OCI-M2 (cell line): ENCODE results near the gene MST1R.
"Not testable (repeated sequence)": the region's sequence is repeated elsewhere in the genome, so short reads cannot be mapped to it uniquely, and the experiment has no call there.

Source experiments
- DNase-seq: peaks from one replicate; lab custom pipeline; 2025; ENCODE audit not compliant: unreplicated experiment; lab: John Stamatoyannopoulos, UW

Gene MST1R

GRCh38 chr3:49912881-49913281 is 9.2 kb upstream of the MST1R start:
- DNase-seq: no peak

- no peak for DNase-seq
Observed at GRCh38 chr3:49911611-49912010, 7.9 kb upstream of the MST1R start.

- no peak for DNase-seq
Observed at GRCh38 chr3:49911124-49911420, 7.4 kb upstream of the MST1R start.

GRCh38 chr3:49910409-49911123 is 6.9 kb upstream of the MST1R start:
- no peak for DNase-seq

GRCh38 chr3:49908373-49909199 is 4.9 kb upstream of the MST1R start:
- DNase-seq: no peak

GRCh38 chr3:49906073-49906743 is 2.5 kb upstream of the MST1R start:
- DNase-seq: no peak

GRCh38 chr3:49904448-49904847 is 775 bp upstream of the MST1R start:
- not testable (repeated sequence) for DNase-seq

- no peak for DNase-seq
Observed at GRCh38 chr3:49902511-49903345, 945 bp downstream of the MST1R start.

GRCh38 chr3:49901366-49902339 is 2.0 kb downstream of the MST1R start:
- no peak for DNase-seq

- DNase-seq: no peak
Observed at GRCh38 chr3:49900491-49901153, 3.1 kb downstream of the MST1R start.

- no peak for DNase-seq
Observed at GRCh38 chr3:49899815-49900214, 3.9 kb downstream of the MST1R start.

GRCh38 chr3:49898991-49899390 is 4.7 kb downstream of the MST1R start:
- no peak for DNase-seq

- DNase-seq: no peak
Observed at GRCh38 chr3:49896345-49896744, 7.3 kb downstream of the MST1R start.

- no peak for DNase-seq
Observed at GRCh38 chr3:49895791-49896190, 7.9 kb downstream of the MST1R start.

GRCh38 chr3:49889296-49889695 is 14.4 kb downstream of the MST1R start:
- DNase-seq: no peak

- no peak for DNase-seq
Observed at GRCh38 chr3:49886922-49887265, 16.8 kb downstream of the MST1R start.

GRCh38 chr3:49883998-49884397 is 19.7 kb downstream of the MST1R start:
- no peak for DNase-seq

- no peak for DNase-seq
Observed at GRCh38 chr3:49882166-49882565, 21.5 kb downstream of the MST1R start.

- no peak for DNase-seq
Observed at GRCh38 chr3:49880581-49881315, 22.9 kb downstream of the MST1R start.
